OCI-LY7 (cell line): ENCODE data around the gene PDCD5. TPM values are rescaled to one million over a fixed set of nuclear protein-coding genes. Genes with fewer than 3 reads are reported as not detected.
"Not testable (repeated sequence)": the region's sequence is repeated elsewhere in the genome, so short reads cannot be mapped to it uniquely, and the experiment has no call there.

Source experiments
- BruUV-seq: library from RNA; stranded (reverse); fragments of 400-500 nt; replicated peaks from 2 replicates; lab custom pipeline; 2021; lab: Mats Ljungman, UMichigan
- CTCF ChIA-PET: fragments of 300-600 bp; sonication (Branson Sonifier 250); formaldehyde crosslinking; loops from one replicate; lab custom pipeline; 2022; ENCODE audit warnings: antibody characterized with exemption; ENCODE audit not compliant: unreplicated experiment; lab: Charles Lee
- POLR2A ChIA-PET: fragments of 300-600 bp; sonication (Branson Sonifier 250); formaldehyde crosslinking; loops from one replicate; lab custom pipeline; 2022; ENCODE audit warnings: antibody characterized with exemption; lab: Charles Lee
- DNase-seq: peaks from one replicate; pipeline ENCODE4 v3.0.0-alpha.2; 2015; ENCODE audit warnings: low spot score
- H2AFZ ChIP-seq: fragments of 200-600 bp; sonication (generic), shearing (Covaris generic); 2 replicates; pipeline ENCODE4 v1.6.1; 2014; ENCODE audit warnings: mild to moderate bottlenecking, antibody characterized with exemption, low read length, moderate library complexity
- H3K27ac ChIP-seq: fragments of 200-600 bp; sonication (generic); 2 replicates; pipeline ENCODE4 v1.5.1; 2014; ENCODE audit warnings: mixed run types, low read depth, mild to moderate bottlenecking, moderate library complexity, low read length, inconsistent platforms; ENCODE audit not compliant: poor library complexity, severe bottlenecking
- H3K36me3 ChIP-seq: fragments of 200-600 bp; sonication (generic); 2 replicates; pipeline ENCODE4 v1.6.1; 2014; ENCODE audit warnings: mild to moderate bottlenecking, antibody characterized with exemption, low read length, moderate library complexity, mixed read lengths; ENCODE audit not compliant: insufficient read depth
- H3K4me1 ChIP-seq: fragments of 200-600 bp; sonication (generic); 2 replicates; pipeline ENCODE4 v1.5.1; 2014; ENCODE audit warnings: mild to moderate bottlenecking, low read length; ENCODE audit not compliant: insufficient read depth, poor library complexity, severe bottlenecking
- H3K4me2 ChIP-seq: fragments of 200-600 bp; sonication (generic); 2 replicates; pipeline ENCODE4 v1.6.1; 2014; ENCODE audit warnings: mild to moderate bottlenecking, low read length
- H3K4me3 ChIP-seq: fragments of 200-600 bp; sonication (generic); 2 replicates; pipeline ENCODE4 v1.5.1; 2014; ENCODE audit warnings: mild to moderate bottlenecking, low read depth, low read length; ENCODE audit not compliant: poor library complexity, severe bottlenecking
- H3K79me2 ChIP-seq: fragments of 200-600 bp; sonication (generic); 2 replicates; pipeline ENCODE4 v1.6.1; 2016; ENCODE audit warnings: low read depth, mild to moderate bottlenecking, low read length, moderate library complexity, mixed read lengths; ENCODE audit not compliant: insufficient read depth
- H3K9me2 ChIP-seq: fragments of 200-600 bp; sonication (generic); 2 replicates; pipeline ENCODE4 v1.6.1; 2016; ENCODE audit warnings: mild to moderate bottlenecking, low read length, mixed read lengths; ENCODE audit not compliant: insufficient read depth
- H3K9me3 ChIP-seq: fragments of 200-600 bp; sonication (generic); 2 replicates; pipeline ENCODE4 v1.6.1; 2014; ENCODE audit warnings: mild to moderate bottlenecking, mixed run types, low read length, mixed read lengths
- H4K20me1 ChIP-seq: fragments of 200-600 bp; sonication (generic); 2 replicates; pipeline ENCODE4 v1.6.1; 2014; ENCODE audit warnings: mild to moderate bottlenecking, antibody characterized with exemption, low read length, moderate library complexity, mixed read lengths; ENCODE audit not compliant: insufficient read depth
- CTCF ChIP-seq: fragments of 200-600 bp; sonication (generic); conservative IDR thresholded peaks from 2 replicates; pipeline ENCODE4 v1.5.1; 2014; ENCODE audit warnings: mild to moderate bottlenecking, antibody characterized with exemption, low read length, moderate library complexity, mixed read lengths
- EZH2phosphoT487 ChIP-seq: fragments of 200-600 bp; sonication (generic); IDR thresholded peaks from 2 replicates; pipeline ENCODE4 v1.6.1; 2018; ENCODE audit warnings: low read depth, borderline replicate concordance, mild to moderate bottlenecking, mixed run types, antibody characterized with exemption, low read length, moderate library complexity, mixed read lengths
- intact Hi-C: fragments of 100-400 bp; cut with micrococcal nuclease; formaldehyde crosslinking; loops from one replicate; pipeline ENCODE4 v1.10.0; 2022; ENCODE audit not compliant: unreplicated experiment
- total RNA-seq, 2 experiments: library from RNA; depleted of rRNA in 1 of 2; stranded (reverse); fragments of >200 nt in 1 of 2; shearing (Covaris generic) in 1 of 2; gene quantifications; 2 replicates each; pipeline ENCODE4 v1.2.3, GENCODE V29; 2014 to 2022

Gene PDCD5
- total RNA-seq, 2 experiments from 2014 or later = 162 to 186 TPM

- Histone ChIP-seq H3K9me2 (no peaks in the 10 kb centered on the region), H3K79me2 (no peaks in the 10 kb centered on the region), H2AFZ (no peak overlapping the region), H4K20me1 (no peaks in the 10 kb centered on the region), H3K36me3 (no peaks in the 10 kb centered on the region), H3K4me1 (no peaks in the 10 kb centered on the region), H3K4me3 (no peak overlapping the region), H3K27ac (no peak overlapping the region), H3K4me2 (no peak overlapping the region), H3K9me3 (no peaks in the 10 kb centered on the region)
- ChIA-PET POLR2A (interaction anchor here (0.7 kb wide), 1 partner anchor 85 kb away, joined by 5 read pairs; no protein-coding TSS in a partner anchor), CTCF (no interaction called here)
- intact Hi-C loops = loop anchor here (5.0 kb wide), 1 partner anchor 233 kb away; no protein-coding TSS in a partner anchor
- BruUV-seq = no TSS peak
- peak; percentile 74 for TF ChIP-seq CTCF
- no peak for TF ChIP-seq EZH2phosphoT487
- DNase-seq = peak; percentile 42
These were observed 10.8 kb upstream of the PDCD5 start for GRCh38 chr19:32570081-32570785.

DNA sequence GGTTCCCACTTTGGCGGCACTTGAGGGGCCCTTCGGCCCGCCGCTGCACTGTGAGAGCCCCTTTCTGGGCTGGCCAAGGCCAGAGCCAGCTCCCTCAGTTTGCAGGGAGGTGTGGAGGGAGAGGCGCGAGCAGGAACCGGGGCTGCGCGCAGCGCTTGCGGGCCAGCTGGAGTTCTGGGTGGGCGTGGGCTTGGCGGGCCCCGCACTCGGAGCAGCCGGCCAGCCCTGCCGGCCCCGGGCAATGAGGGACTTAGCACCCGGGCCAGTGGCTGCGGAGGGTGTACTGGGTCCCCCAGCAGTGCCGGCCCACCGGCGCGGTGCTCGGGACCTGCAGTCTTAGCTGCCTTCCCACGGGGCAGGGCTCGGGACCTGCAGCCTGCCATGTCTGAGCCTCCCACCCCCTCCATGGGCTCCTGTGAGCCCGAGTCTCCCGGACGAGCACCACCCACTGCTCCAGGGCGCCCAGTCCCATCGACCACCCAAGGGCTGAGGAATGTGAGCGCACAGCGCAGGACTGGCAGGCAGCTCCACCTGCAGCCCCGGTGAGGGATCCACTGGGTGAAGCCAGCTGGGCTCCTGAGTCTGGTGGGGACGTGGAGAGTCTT is 9.4 kb upstream of the PDCD5 start:
- H3K9me3 ChIP-seq, H3K4me3 ChIP-seq, BruUV-seq, H3K4me1 ChIP-seq, H3K36me3 ChIP-seq, H3K27ac ChIP-seq, DNase-seq, H3K9me2 ChIP-seq, H4K20me1 ChIP-seq, POLR2A ChIA-PET, H3K79me2 ChIP-seq, H3K4me2 ChIP-seq, H2AFZ ChIP-seq, CTCF ChIA-PET: not testable (repeated sequence)
- intact Hi-C loops = loop anchor here (5.0 kb wide), 1 partner anchor 234 kb away; no protein-coding TSS in a partner anchor

GRCh38 chr19:32572700-32573491 is 8.1 kb upstream of the PDCD5 start:
- not testable (repeated sequence) for H3K9me3 ChIP-seq, H3K9me2 ChIP-seq, H3K79me2 ChIP-seq, H3K4me3 ChIP-seq, H3K27ac ChIP-seq, H3K4me2 ChIP-seq, H3K36me3 ChIP-seq, H4K20me1 ChIP-seq, H2AFZ ChIP-seq, BruUV-seq, DNase-seq, H3K4me1 ChIP-seq
- intact Hi-C loops = loop anchor here (5.0 kb wide), 1 partner anchor 236 kb away; no protein-coding TSS in a partner anchor
- CTCF ChIA-PET = interaction anchor here (0.6 kb wide), 1 partner anchor 348 kb away, joined by 3 read pairs; no protein-coding TSS in a partner anchor
- POLR2A ChIA-PET = interaction anchor here (0.7 kb wide), 1 partner anchor 232 kb away, joined by 3 read pairs; no protein-coding TSS in a partner anchor
